ENCODE results near the gene ALG6.

DNA sequence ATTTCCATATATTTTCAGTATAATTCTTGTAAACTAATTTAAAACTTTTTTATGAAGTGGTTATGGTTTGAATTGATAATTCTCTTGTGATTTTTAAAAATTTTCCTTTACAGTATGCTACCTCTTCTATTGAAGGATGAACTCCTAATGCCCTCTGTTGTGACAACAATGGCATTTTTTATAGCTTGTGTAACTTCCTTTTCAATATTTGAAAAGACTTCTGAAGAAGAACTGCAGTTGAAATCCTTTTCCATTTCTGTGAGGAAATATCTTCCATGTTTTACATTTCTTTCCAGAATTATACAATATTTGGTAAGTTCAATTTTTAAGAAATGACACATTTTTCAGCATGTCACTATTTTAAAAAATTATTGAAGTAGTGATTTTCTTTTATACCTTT lies 61.4 kb downstream of the ALG6 start:
- no peak for TF ChIP-seq POLR2A (IDR thresholded peaks at IDR 0.05)
- TF ChIP-seq, protein P1, sequence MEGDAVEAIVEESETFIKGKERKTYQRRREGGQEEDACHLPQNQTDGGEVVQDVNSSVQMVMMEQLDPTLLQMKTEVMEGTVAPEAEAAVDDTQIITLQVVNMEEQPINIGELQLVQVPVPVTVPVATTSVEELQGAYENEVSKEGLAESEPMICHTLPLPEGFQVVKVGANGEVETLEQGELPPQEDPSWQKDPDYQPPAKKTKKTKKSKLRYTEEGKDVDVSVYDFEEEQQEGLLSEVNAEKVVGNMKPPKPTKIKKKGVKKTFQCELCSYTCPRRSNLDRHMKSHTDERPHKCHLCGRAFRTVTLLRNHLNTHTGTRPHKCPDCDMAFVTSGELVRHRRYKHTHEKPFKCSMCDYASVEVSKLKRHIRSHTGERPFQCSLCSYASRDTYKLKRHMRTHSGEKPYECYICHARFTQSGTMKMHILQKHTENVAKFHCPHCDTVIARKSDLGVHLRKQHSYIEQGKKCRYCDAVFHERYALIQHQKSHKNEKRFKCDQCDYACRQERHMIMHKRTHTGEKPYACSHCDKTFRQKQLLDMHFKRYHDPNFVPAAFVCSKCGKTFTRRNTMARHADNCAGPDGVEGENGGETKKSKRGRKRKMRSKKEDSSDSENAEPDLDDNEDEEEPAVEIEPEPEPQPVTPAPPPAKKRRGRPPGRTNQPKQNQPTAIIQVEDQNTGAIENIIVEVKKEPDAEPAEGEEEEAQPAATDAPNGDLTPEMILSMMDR (IDR thresholded peaks at IDR 0.05) = no peak

Data from esophagus squamous epithelium (tissue), 4 donors.